ENCODE data around the gene SLC39A1. TPM values are rescaled to one million over a fixed set of nuclear protein-coding genes. Genes with fewer than 3 reads are reported as not detected.

Gene SLC39A1
- total RNA-seq, 2 experiments from 2014 or later = 29.6 to 31.1 TPM

DNA sequence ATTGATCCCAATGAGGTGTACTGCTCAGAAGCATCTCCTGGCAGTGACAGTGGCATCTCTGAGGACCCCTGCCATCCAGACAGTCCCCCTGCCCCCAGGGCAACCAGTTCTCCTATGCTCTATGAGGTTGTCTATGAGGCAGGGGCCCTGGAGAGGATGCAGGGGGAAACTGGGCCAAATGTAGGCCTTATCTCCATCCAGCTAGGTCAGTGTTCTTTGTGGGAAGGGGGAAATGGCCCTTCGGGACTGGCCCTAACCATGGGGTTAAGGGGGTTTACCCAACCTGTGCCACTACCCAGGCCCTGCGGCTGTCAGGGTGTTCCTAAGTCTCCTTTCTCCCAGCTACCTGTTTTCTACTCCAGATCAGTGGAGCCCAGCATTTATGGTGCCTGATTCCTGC lies 5.6 kb upstream of the SLC39A1 start:
- Mint-ChIP-seq H3K27ac (no peak overlapping the region), H3K4me1 (peaks cover 51% of the 10 kb centered on the region), H3K4me3 (peak overlapping the region; percentile 28), H3K27me3 (no peaks in the 10 kb centered on the region), H3K36me3 (peaks cover 9% of the 10 kb centered on the region), H3K9me3 (no peaks in the 10 kb centered on the region)
- DNase-seq = no peak
- no peak for ATAC-seq (ENCODE audit: low read depth)
- POLR2A ChIA-PET = interaction anchor here (1.3 to 4.1 kb wide), 5 partner anchors 8 to 46 kb away, joined by 3 to 100 read pairs (median 29); partner anchors contain the start of genes DENND4B, GATAD2B, JTB and RAB13

DNA sequence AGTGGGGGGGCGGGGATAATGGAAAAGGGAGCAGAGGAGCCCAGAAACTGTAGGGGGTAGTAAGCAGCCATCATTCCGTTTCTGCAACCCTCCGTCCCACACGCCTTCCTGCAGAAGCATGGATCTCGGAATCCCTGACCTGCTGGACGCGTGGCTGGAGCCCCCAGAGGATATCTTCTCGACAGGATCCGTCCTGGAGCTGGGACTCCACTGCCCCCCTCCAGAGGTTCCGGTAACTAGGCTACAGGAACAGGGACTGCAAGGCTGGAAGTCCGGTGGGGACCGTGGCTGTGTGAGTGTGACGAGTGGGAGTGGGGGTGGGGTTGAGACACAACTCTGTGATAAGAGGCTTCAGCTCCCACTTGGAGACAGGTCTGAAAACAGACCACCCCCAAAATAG lies 5.1 kb upstream of the SLC39A1 start:
- Mint-ChIP-seq H3K27me3 (no peaks in the 10 kb centered on the region), H3K4me3 (peak overlapping the region; percentile 96), H3K9me3 (no peaks in the 10 kb centered on the region), H3K4me1 (peaks cover 52% of the 10 kb centered on the region), H3K27ac (peak overlapping the region; percentile 95), H3K36me3 (peaks cover 5% of the 10 kb centered on the region)
- POLR2A ChIA-PET = interaction anchor here (1.2 to 4.1 kb wide), 8 partner anchors 9 to 193 kb away, joined by 3 to 100 read pairs (median 27); partner anchors contain the start of genes DENND4B, GATAD2B, JTB and RAB13
- ATAC-seq (ENCODE audit: low read depth) (no peak), DNase-seq (no peak)

DNA sequence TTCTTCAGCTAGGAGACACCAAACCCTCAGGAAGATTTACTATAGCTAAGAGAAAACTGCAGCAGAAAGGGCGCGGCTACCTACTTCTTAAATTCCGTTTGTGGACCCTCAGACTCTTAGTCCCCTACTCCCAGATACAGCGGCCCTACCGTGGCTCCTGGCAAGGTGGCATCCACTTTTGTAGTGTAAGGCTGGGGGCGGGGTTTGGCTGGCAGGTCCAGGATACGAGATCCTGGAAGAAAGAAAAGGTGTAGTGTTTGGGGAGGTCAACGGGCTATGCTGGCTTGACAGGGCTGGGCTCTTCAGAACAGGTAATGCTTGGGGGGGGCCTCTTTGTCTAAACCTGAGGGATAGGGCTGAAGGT lies 4.6 kb upstream of the SLC39A1 start:
- H3K36me3 Mint-ChIP-seq = peaks cover 3% of the 10 kb centered on the region
- no peaks in the 10 kb centered on the region for H3K9me3 Mint-ChIP-seq
- no peaks in the 10 kb centered on the region for H3K27me3 Mint-ChIP-seq
- H3K27ac Mint-ChIP-seq = peak overlapping the region; percentile 95
- peak overlapping the region; percentile 96 for H3K4me3 Mint-ChIP-seq
- POLR2A ChIA-PET = interaction anchor here (0.7 to 4.1 kb wide), 16 partner anchors 9 to 452 kb away, joined by 3 to 100 read pairs (median 6); partner anchors contain the start of genes CHTOP, CRTC2, DENND4B and GATAD2B
- ATAC-seq (ENCODE audit: low read depth) (no peak), DNase-seq (no peak)
- peaks cover 50% of the 10 kb centered on the region for H3K4me1 Mint-ChIP-seq

DNA sequence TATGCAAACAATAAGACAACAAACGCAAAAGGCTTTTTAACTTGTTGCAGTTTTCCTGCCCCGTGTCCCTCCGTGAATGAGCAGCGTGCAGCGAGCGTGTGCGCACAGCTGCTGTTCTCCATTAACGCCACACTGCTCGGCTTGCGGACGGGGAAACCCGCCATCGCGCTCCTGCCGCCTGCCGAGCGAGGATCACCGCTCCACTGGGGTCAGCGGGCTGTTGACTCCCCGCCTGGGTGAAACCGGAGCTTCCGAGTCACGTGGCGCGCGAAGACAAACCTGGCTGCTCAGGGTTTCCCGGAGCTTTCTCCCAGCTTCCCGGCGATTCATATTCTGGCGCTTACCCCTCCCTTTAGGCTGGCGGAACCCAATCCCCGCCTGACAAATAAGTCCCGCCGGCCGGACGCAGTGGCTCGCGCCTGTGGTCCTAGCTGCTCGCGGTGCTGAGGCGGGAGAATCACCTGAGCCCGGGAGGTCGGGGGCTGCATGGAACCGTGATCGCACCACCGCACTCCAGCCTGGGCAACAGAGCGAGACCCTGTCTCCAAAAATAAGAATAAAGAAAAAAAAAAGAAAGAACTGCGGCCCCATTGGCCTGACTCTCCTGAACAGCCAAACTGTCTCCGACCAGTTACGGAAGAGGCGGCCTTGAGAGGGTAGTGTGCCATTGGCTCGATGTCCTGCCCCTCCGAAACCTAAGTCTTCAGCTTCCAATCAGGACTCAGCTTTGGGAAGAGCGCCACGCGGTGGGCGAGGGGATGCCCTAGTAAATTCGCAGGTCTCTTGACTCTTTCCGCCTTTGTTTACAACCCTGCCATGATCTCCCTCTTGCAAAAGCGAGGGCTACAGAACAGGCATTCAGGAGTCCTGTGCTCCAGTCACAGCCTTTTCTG lies 4.0 kb upstream of the SLC39A1 start, which contains the start of gene CREB3L4:
TSS of gene CREB3L4 (plus strand) at position 796 of the 893 bp plus-strand sequence. CDS start 624 bp downstream, outside the sequence.
- POLR2A ChIA-PET = interaction anchor here (0.7 to 4.1 kb wide), 18 partner anchors 9 to 451 kb away, joined by 3 to 100 read pairs (median 4); partner anchors contain the start of genes CHTOP, CRTC2, DENND4B and GATAD2B
- peak within 1 kb of the TSS; percentile 96 for H3K4me3 Mint-ChIP-seq
- ATAC-seq (ENCODE audit: low read depth) = peak; percentile 87
- H3K27ac Mint-ChIP-seq = peak within 1 kb of the TSS; percentile 95
- H3K9me3 Mint-ChIP-seq = no peaks in the 10 kb centered on the region
- H3K36me3 Mint-ChIP-seq = peaks cover 3% of the 10 kb centered on the region
- peak; percentile 80 for DNase-seq
- no peaks in the 10 kb centered on the region for H3K27me3 Mint-ChIP-seq
- H3K4me1 Mint-ChIP-seq = peaks cover 51% of the 10 kb centered on the region

DNA sequence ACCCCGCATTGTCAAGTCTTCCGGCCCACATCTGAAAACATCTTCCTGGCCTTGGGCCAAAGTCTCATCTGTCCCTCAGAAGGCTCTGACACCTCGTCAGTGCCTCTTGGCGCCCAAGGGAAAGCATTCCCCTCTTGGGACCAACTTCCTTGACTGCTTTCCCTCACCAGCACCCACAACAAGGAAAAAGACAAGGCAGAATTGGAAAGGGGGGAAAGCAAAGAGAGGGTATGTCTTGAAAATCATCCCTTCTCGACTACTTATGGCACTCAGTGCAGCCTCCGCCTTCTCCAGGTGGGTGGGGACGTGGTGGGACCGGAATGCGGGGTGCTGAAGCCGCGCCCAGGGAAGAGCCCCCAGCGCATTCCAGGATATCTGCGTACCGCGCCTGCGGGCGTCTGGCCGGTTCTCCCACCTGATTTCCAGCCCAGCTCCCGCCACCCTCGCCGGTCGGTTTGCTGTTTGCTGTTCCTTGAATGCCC lies 554 bp upstream of the SLC39A1 start:
- no peak for DNase-seq
- POLR2A ChIA-PET = interaction anchor here (0.6 to 3.2 kb wide), 8 partner anchors 10 to 236 kb away, joined by 3 to 31 read pairs (median 4); partner anchors contain the start of genes INTS3, JTB and RPS27
- Mint-ChIP-seq H3K36me3 (peaks cover 7% of the 10 kb centered on the region), H3K27ac (peak overlapping the region; percentile 91), H3K4me1 (peaks cover 51% of the 10 kb centered on the region), H3K4me3 (peak overlapping the region; percentile 91), H3K9me3 (no peaks in the 10 kb centered on the region), H3K27me3 (no peaks in the 10 kb centered on the region)
- ATAC-seq (ENCODE audit: low read depth) = no peak

DNA sequence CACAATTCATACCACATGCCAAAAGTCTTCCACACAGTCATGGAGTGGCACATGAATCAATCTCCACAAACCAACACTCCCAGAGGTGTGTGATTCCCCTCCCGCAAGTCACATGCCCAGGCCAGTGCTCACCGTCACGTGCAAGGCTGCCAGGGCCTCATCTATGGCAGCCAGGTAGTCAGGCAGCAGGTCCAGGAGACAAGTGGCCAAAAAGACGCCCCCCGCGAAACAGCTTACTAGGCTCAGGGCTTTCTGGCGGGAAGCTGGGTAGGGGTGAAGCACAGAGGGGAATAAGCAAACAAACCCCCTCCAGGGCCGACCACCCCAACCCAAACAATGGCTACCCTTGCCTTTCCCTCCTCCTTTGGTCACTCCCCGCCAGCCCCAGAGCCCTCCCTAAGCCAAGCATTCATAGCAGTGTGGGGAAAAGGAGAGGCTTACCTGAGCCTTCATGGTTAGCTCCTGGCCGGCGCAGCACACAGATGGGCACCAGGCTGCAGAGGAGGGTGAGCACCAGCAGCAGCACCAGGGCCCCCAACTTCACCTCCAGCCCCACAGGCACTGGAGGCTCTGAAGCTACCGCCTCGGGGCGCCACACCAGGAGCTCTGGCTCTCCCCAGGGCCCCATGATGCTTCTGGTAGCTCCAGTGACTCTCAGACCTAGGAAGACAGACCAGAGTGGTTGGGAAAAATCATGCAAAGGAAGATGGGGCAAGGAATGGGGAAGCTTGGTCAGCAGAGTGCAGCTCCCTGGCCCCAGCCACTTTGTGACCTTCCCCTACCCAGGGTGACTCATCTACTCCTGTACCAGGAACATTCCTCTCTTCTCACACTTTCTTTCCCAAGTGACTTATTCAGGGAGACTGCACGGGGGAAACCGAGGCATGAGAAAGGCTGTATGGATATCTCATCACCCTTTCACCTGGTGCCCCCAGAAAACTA lies 978 bp downstream of the SLC39A1 start:
- Mint-ChIP-seq H3K36me3 (peaks cover 7% of the 10 kb centered on the region), H3K4me1 (peaks cover 46% of the 10 kb centered on the region), H3K27ac (peak overlapping the region; percentile 91), H3K9me3 (no peaks in the 10 kb centered on the region), H3K4me3 (peak overlapping the region; percentile 91), H3K27me3 (no peaks in the 10 kb centered on the region)
- ATAC-seq (ENCODE audit: low read depth) (no peak), DNase-seq (no peak)
- POLR2A ChIA-PET = interaction anchor here (0.6 to 3.2 kb wide), 15 partner anchors 8 to 235 kb away, joined by 3 to 31 read pairs (median 3); partner anchors contain the start of genes DENND4B, GATAD2B, INTS3 and JTB

DNA sequence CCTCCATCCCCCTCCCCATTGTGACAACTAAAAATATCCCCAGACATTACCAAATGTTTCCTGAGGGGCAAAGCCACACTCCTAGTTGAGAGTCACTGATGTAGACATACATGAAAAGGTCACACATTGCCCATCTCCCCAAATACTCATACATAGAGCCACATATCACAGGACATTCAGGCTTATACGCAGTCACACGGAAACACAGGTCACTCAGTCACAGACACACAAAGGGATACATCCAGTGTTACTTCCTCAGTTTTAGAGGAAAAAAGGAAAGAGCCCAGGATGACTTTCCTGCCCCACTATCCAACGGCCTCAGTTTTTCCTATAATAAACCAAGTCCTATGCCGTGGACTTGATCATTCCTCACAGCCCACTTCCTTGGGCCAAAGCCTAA lies 1.9 kb downstream of the SLC39A1 start:
- POLR2A ChIA-PET = interaction anchor here (0.8 to 3.2 kb wide), 2 partner anchors 16 kb away, joined by 3 to 31 read pairs; partner anchors contain the start of gene JTB
- Mint-ChIP-seq H3K27ac (no peak overlapping the region), H3K4me1 (peaks cover 49% of the 10 kb centered on the region), H3K9me3 (no peaks in the 10 kb centered on the region), H3K36me3 (peaks cover 10% of the 10 kb centered on the region), H3K27me3 (no peaks in the 10 kb centered on the region), H3K4me3 (no peak overlapping the region)
- DNase-seq (no peak), ATAC-seq (ENCODE audit: low read depth) (no peak)

DNA sequence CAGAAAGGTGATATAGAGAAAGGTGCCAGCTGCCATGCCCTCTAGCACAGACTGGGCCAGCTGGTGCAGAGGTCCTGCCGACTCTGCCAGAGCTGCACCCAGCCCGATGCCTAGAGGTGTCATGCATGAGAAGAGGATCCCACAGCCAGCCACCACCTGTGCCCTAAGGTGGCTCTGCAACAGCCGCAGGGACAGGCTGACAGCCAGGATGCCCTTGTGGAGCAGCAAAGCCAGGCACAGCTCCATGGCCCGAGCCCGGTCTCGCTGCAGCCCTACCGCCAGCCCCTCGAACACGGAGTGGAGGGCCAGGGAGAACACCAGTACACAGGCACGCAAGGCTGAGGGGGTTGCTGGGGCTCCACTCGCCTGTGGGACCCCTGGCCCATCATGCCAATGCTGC lies 3.1 kb downstream of the SLC39A1 start:
- ATAC-seq (ENCODE audit: low read depth) (no peak), DNase-seq (no peak)
- POLR2A ChIA-PET = interaction anchor here (1.1 to 8.1 kb wide), 2 partner anchors 15 to 16 kb away, joined by 3 to 87 read pairs; partner anchors contain the start of gene DENND4B
- peak overlapping the region; percentile 32 for H3K27ac Mint-ChIP-seq
- no peaks in the 10 kb centered on the region for H3K9me3 Mint-ChIP-seq
- H3K4me1 Mint-ChIP-seq = peaks cover 45% of the 10 kb centered on the region
- no peak overlapping the region for H3K4me3 Mint-ChIP-seq
- H3K36me3 Mint-ChIP-seq = peaks cover 9% of the 10 kb centered on the region
- no peaks in the 10 kb centered on the region for H3K27me3 Mint-ChIP-seq

DNA sequence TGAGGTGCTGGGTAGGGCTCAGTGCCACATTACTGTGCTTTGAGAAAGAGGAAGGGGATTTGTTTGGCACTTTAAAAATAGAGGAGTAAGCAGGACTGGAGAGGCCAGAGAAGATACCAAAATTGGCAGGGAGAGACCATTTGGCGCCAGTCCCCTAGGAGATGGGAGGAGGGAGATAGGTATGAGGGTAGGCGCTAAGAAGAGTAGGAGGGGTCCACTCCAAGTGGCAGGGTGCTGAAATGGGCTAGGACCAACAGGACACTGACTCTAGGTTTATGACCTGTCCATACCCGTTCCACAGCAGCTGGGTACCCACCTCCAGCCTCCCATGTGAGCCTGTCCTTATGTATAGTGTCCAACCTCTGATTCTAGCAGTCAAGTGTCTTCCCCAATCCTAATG lies 3.9 kb downstream of the SLC39A1 start:
- DNase-seq (no peak), ATAC-seq (ENCODE audit: low read depth) (no peak)
- no peaks in the 10 kb centered on the region for H3K27me3 Mint-ChIP-seq
- H3K27ac Mint-ChIP-seq = peak overlapping the region; percentile 24
- H3K4me3 Mint-ChIP-seq = no peak overlapping the region
- H3K9me3 Mint-ChIP-seq = no peaks in the 10 kb centered on the region
- H3K36me3 Mint-ChIP-seq = peaks cover 9% of the 10 kb centered on the region
- POLR2A ChIA-PET = interaction anchor here (0.9 to 8.1 kb wide), 5 partner anchors 8 to 184 kb away, joined by 3 to 87 read pairs (median 5); partner anchors contain the start of genes CREB3L4, DENND4B, GATAD2B and SLC27A3
- peaks cover 45% of the 10 kb centered on the region for H3K4me1 Mint-ChIP-seq

DNA sequence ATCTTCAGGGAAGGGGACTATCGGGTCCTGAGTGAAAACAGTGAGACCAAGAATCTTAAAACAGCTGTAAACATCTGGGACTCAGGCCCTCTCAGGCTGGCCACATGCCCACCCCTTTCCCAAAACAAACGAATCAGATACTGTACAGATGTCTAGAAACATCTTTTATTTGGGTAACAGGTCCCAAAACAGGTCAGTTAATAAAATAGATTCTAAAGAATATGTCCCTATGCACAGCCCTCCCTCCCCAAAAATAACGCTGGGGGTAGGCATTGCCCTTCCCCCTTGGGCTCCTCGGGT lies 4.4 kb downstream of the SLC39A1 start:
- H3K9me3 Mint-ChIP-seq = no peaks in the 10 kb centered on the region
- H3K4me1 Mint-ChIP-seq = peaks cover 46% of the 10 kb centered on the region
- H3K27ac Mint-ChIP-seq = peak overlapping the region; percentile 98
- POLR2A ChIA-PET = interaction anchor here (0.8 to 8.1 kb wide), 7 partner anchors 8 to 183 kb away, joined by 3 to 87 read pairs (median 5); partner anchors contain the start of genes CREB3L4, DENND4B, GATAD2B and JTB
- peak overlapping the region; percentile 94 for H3K4me3 Mint-ChIP-seq
- DNase-seq (no peak), ATAC-seq (ENCODE audit: low read depth) (no peak)
- H3K36me3 Mint-ChIP-seq = peaks cover 12% of the 10 kb centered on the region
- H3K27me3 Mint-ChIP-seq = no peaks in the 10 kb centered on the region

DNA sequence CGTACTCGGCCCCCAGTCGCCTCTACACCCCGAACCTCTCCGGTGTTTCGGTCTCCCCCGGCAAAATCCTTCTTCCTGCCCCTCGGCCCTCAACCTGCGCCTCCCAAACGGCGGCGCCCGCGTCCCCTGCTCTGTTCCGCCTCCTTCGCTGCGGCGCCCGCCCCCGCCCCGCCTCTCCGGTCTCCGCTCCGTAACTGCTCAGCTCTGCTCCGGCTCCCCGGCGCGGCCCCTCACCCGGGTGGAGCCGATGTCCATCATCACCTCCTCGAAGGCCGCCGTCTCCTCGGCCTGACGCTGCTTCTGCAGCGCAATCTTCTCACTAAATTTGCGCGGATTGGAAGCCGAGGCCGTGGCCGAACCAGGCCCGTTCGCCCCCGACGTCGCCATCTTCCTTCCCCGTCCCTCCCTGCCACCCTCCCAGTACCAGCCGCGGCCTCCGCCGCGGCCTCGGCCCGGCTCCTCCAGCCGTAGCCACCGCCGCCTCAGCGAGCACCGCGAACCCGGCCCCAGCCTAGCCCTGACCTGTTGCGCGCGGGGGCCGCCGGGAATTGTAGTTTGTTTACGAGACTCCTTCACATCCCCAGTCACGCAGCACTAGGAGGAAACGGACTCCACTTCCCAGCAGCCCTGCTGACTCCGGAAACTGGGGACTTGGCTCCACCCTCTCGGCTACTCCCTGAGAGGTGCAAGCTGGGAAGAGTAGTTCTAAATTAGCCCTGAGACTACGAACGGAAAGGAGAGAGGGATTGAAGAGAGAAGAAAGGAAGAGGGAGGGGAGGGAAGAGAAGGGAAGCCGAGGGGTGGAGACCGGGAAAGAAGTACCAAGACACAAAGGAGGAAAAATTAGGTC lies 5.0 kb downstream of the SLC39A1 start, which contains the start of gene CRTC2:
TSS of gene CRTC2 (minus strand) at position 502 of the 850 bp plus-strand sequence. CDS start at position 387, 115 bp downstream.
- Mint-ChIP-seq H3K36me3 (peaks cover 14% of the 10 kb centered on the region), H3K27me3 (no peaks in the 10 kb centered on the region), H3K4me3 (peak within 1 kb of the TSS; percentile 94), H3K4me1 (peaks cover 45% of the 10 kb centered on the region), H3K27ac (peak within 1 kb of the TSS; percentile 98), H3K9me3 (no peaks in the 10 kb centered on the region)
- peak; percentile 94 for DNase-seq
- peak; percentile 86 for ATAC-seq (ENCODE audit: low read depth)
- POLR2A ChIA-PET = interaction anchor here (0.8 to 8.1 kb wide), 10 partner anchors 9 to 183 kb away, joined by 3 to 87 read pairs (median 6); partner anchors contain the start of genes CREB3L4, DENND4B, GATAD2B and JTB

Measured in activated naive CD8-positive, alpha-beta T cell treated with anti-CD3 and anti-CD28 coated beads, Interleukin-2, amount 10 ng/mL, durations not matched to agents 7 days and 5 days (primary cell).